Dendritic cell treated with granulocyte-macrophage colony-stimulating factor and Interleukin-4, amounts not matched to agents 40 ng/mL and 50 ng/mL, for 4 days (primary cell): ENCODE measurements around the gene PSMD14.

ENCODE experiments used
- H3K27ac Mint-ChIP-seq: one replicate; pipeline ENCODE4 v1.8.0; 2022; ENCODE audit warnings: mild to moderate bottlenecking, mixed read lengths
- H3K27me3 Mint-ChIP-seq: one replicate; pipeline ENCODE4 v1.8.0; 2022; ENCODE audit warnings: mild to moderate bottlenecking, mixed read lengths
- H3K36me3 Mint-ChIP-seq: one replicate; pipeline ENCODE4 v1.8.0; 2022; ENCODE audit warnings: low read depth, mixed read lengths
- H3K4me1 Mint-ChIP-seq: one replicate; pipeline ENCODE4 v1.8.0; 2022; ENCODE audit warnings: low read depth, mixed read lengths
- H3K4me3 Mint-ChIP-seq: one replicate; pipeline ENCODE4 v1.8.0; 2022; ENCODE audit warnings: mild to moderate bottlenecking, moderate library complexity, mixed read lengths
- H3K9me3 Mint-ChIP-seq: one replicate; pipeline ENCODE4 v1.8.0; 2022; ENCODE audit warnings: mixed read lengths
- intact Hi-C: fragments of 100-400 bp; cut with micrococcal nuclease; formaldehyde crosslinking; loops from one replicate; pipeline ENCODE4 v1.15.0; 2022

The PSMD14 gene

GRCh38 chr2:161381546-161381945, 73.3 kb downstream of the PSMD14 start:
- Mint-ChIP-seq H3K4me3 (no peak overlapping the region), H3K4me1 (no peaks in the 10 kb centered on the region), H3K9me3 (no peaks in the 10 kb centered on the region), H3K36me3 (peaks cover 6% of the 10 kb centered on the region), H3K27me3 (no peaks in the 10 kb centered on the region), H3K27ac (no peak overlapping the region)
- intact Hi-C loops = no loop called here

- H3K36me3 Mint-ChIP-seq = peaks cover 3% of the 10 kb centered on the region
- no peaks in the 10 kb centered on the region for H3K4me1 Mint-ChIP-seq
- H3K4me3 Mint-ChIP-seq = no peak overlapping the region
- intact Hi-C loops = no loop called here
- H3K27me3 Mint-ChIP-seq = no peaks in the 10 kb centered on the region
- no peak overlapping the region for H3K27ac Mint-ChIP-seq
- no peaks in the 10 kb centered on the region for H3K9me3 Mint-ChIP-seq
Observed at GRCh38 chr2:161382747-161383146, 74.5 kb downstream of the PSMD14 start.

GRCh38 chr2:161384864-161385263, 76.6 kb downstream of the PSMD14 start:
- intact Hi-C loops = no loop called here
- Mint-ChIP-seq H3K36me3 (no peaks in the 10 kb centered on the region), H3K27me3 (no peaks in the 10 kb centered on the region), H3K4me1 (no peaks in the 10 kb centered on the region), H3K4me3 (no peak overlapping the region), H3K27ac (no peak overlapping the region), H3K9me3 (no peaks in the 10 kb centered on the region)

- no peaks in the 10 kb centered on the region for H3K9me3 Mint-ChIP-seq
- H3K36me3 Mint-ChIP-seq = no peaks in the 10 kb centered on the region
- no peaks in the 10 kb centered on the region for H3K4me1 Mint-ChIP-seq
- H3K4me3 Mint-ChIP-seq = no peak overlapping the region
- H3K27ac Mint-ChIP-seq = no peak overlapping the region
- no peaks in the 10 kb centered on the region for H3K27me3 Mint-ChIP-seq
- intact Hi-C loops = no loop called here
Observed at GRCh38 chr2:161386228-161386824, 78.1 kb downstream of the PSMD14 start.

- Mint-ChIP-seq H3K27ac (no peak overlapping the region), H3K27me3 (no peaks in the 10 kb centered on the region), H3K4me1 (no peaks in the 10 kb centered on the region), H3K4me3 (no peak overlapping the region), H3K9me3 (no peaks in the 10 kb centered on the region), H3K36me3 (peaks cover 4% of the 10 kb centered on the region)
- intact Hi-C loops = no loop called here
Observed at GRCh38 chr2:161388146-161388779, 80.0 kb downstream of the PSMD14 start.

GRCh38 chr2:161391737-161392506, 83.7 kb downstream of the PSMD14 start:
- Mint-ChIP-seq H3K4me3 (no peak overlapping the region), H3K36me3 (peaks cover 33% of the 10 kb centered on the region)

GRCh38 chr2:161400076-161400475, 91.9 kb downstream of the PSMD14 start:
- intact Hi-C loops = no loop called here
- H3K4me1 Mint-ChIP-seq = no peaks in the 10 kb centered on the region
- H3K27ac Mint-ChIP-seq = no peak overlapping the region
- H3K4me3 Mint-ChIP-seq = no peak overlapping the region
- no peaks in the 10 kb centered on the region for H3K9me3 Mint-ChIP-seq
- H3K36me3 Mint-ChIP-seq = peaks cover 36% of the 10 kb centered on the region
- no peaks in the 10 kb centered on the region for H3K27me3 Mint-ChIP-seq

More at GRCh38 chr2:161391737-161392506, 83.7 kb downstream of the PSMD14 start:
- Mint-ChIP-seq H3K27ac (no peak overlapping the region), H3K4me1 (no peaks in the 10 kb centered on the region), H3K27me3 (no peaks in the 10 kb centered on the region), H3K9me3 (no peaks in the 10 kb centered on the region)
- intact Hi-C loops = no loop called here

GRCh38 chr2:161402297-161402696, 94.1 kb downstream of the PSMD14 start:
- H3K27ac Mint-ChIP-seq = no peak overlapping the region

GRCh38 chr2:161406316-161406715, 98.1 kb downstream of the PSMD14 start:
- peaks cover 10% of the 10 kb centered on the region for H3K36me3 Mint-ChIP-seq
- no peaks in the 10 kb centered on the region for H3K4me1 Mint-ChIP-seq
- intact Hi-C loops = no loop called here
- H3K27me3 Mint-ChIP-seq = no peaks in the 10 kb centered on the region
- no peak overlapping the region for H3K27ac Mint-ChIP-seq
- H3K9me3 Mint-ChIP-seq = no peaks in the 10 kb centered on the region
- no peak overlapping the region for H3K4me3 Mint-ChIP-seq

More at GRCh38 chr2:161402297-161402696, 94.1 kb downstream of the PSMD14 start:
- Mint-ChIP-seq H3K4me3 (no peak overlapping the region), H3K27me3 (no peaks in the 10 kb centered on the region), H3K9me3 (no peaks in the 10 kb centered on the region), H3K4me1 (no peaks in the 10 kb centered on the region), H3K36me3 (peaks cover 15% of the 10 kb centered on the region)
- intact Hi-C loops = no loop called here

GRCh38 chr2:161407597-161407996, 99.4 kb downstream of the PSMD14 start:
- H3K27me3 Mint-ChIP-seq = no peaks in the 10 kb centered on the region
- H3K4me1 Mint-ChIP-seq = no peaks in the 10 kb centered on the region
- intact Hi-C loops = no loop called here
- H3K27ac Mint-ChIP-seq = no peak overlapping the region
- H3K4me3 Mint-ChIP-seq = no peak overlapping the region
- H3K9me3 Mint-ChIP-seq = no peaks in the 10 kb centered on the region
- H3K36me3 Mint-ChIP-seq = peaks cover 16% of the 10 kb centered on the region

GRCh38 chr2:161409308-161409907, 101.2 kb downstream of the PSMD14 start:
- intact Hi-C loops = no loop called here
- Mint-ChIP-seq H3K27ac (no peak overlapping the region), H3K9me3 (no peaks in the 10 kb centered on the region), H3K36me3 (peaks cover 16% of the 10 kb centered on the region), H3K27me3 (peaks cover 18% of the 10 kb centered on the region), H3K4me3 (no peak overlapping the region), H3K4me1 (peaks cover 8% of the 10 kb centered on the region)

GRCh38 chr2:161412346-161412745, 104.1 kb downstream of the PSMD14 start:
- H3K27me3 Mint-ChIP-seq = peaks cover 47% of the 10 kb centered on the region
- H3K27ac Mint-ChIP-seq = no peak overlapping the region
- H3K4me3 Mint-ChIP-seq = no peak overlapping the region
- H3K36me3 Mint-ChIP-seq = peaks cover 16% of the 10 kb centered on the region
- H3K9me3 Mint-ChIP-seq = no peaks in the 10 kb centered on the region
- peaks cover 38% of the 10 kb centered on the region for H3K4me1 Mint-ChIP-seq
- intact Hi-C loops = no loop called here

GRCh38 chr2:161414042-161415033, 106.1 kb downstream of the PSMD14 start:
- no peak overlapping the region for H3K27ac Mint-ChIP-seq
- H3K27me3 Mint-ChIP-seq = peaks cover 67% of the 10 kb centered on the region
- H3K4me3 Mint-ChIP-seq = peak overlapping the region; percentile 70
- intact Hi-C loops = no loop called here
- H3K4me1 Mint-ChIP-seq = peaks cover 49% of the 10 kb centered on the region
- peaks cover 9% of the 10 kb centered on the region for H3K36me3 Mint-ChIP-seq
- H3K9me3 Mint-ChIP-seq = no peaks in the 10 kb centered on the region
